Head of caudate nucleus (tissue), 42 donors: ENCODE results near the gene PLPP7.
"Not testable (repeated sequence)": the region's sequence is repeated elsewhere in the genome, so short reads cannot be mapped to it uniquely, and the experiment has no call there.

Experiments used
- DNase-seq, 42 donors: peaks; one replicate each; pipeline versions ENCODE4 v3.0.0 to v3.0.0-alpha.2; 2020 to 2021; ENCODE audit warnings: mixed read lengths in 7 of 42
- intact Hi-C: fragments of 100-400 bp; cut with DNase I; formaldehyde crosslinking; loops from one replicate; pipeline ENCODE4 v1.15.0; 2022

Gene PLPP7

GRCh38 chr9:131263701-131264100 is 25.8 kb upstream of the PLPP7 start:
- intact Hi-C loops, result no loop called here
- DNase-seq, result no peak

GRCh38 chr9:131264231-131264630 is 25.3 kb upstream of the PLPP7 start:
- intact Hi-C loops, result no loop called here
- DNase-seq, result no peak

GRCh38 chr9:131266266-131267229 is 23.0 kb upstream of the PLPP7 start:
- peak in 15 of 42 donors; percentile 43 to 75 (median 60) for DNase-seq
- intact Hi-C loops, result no loop called here

- intact Hi-C loops, result no loop called here
- DNase-seq, result peak in 25 of 42 donors; percentile 46 to 74 (median 60)
Observed at GRCh38 chr9:131270171-131271015, 19.1 kb upstream of the PLPP7 start.

- DNase-seq, intact Hi-C loops: not testable (repeated sequence)
Observed at GRCh38 chr9:131271016-131271273, 18.6 kb upstream of the PLPP7 start.

- intact Hi-C loops, result no loop called here
- DNase-seq, result peak in 38 of 42 donors; percentile 49 to 93 (median 73)
Observed at GRCh38 chr9:131271506-131271931, 18.0 kb upstream of the PLPP7 start.

- intact Hi-C loops, result no loop called here
- DNase-seq, result no peak
Observed at GRCh38 chr9:131272212-131272611, 17.3 kb upstream of the PLPP7 start.

GRCh38 chr9:131273146-131273855 is 16.2 kb upstream of the PLPP7 start:
- intact Hi-C loops, result no loop called here
- peak in 1 of 42 donors; percentile 24 for DNase-seq

- no peak for DNase-seq
Observed at GRCh38 chr9:131273856-131274673, 15.5 kb upstream of the PLPP7 start.

GRCh38 chr9:131274674-131275331 is 14.7 kb upstream of the PLPP7 start:
- DNase-seq, result peak in 8 of 42 donors; percentile 36 to 60 (median 50)
- intact Hi-C loops, result no loop called here

More at GRCh38 chr9:131273856-131274673, 15.5 kb upstream of the PLPP7 start:
- intact Hi-C loops, result no loop called here

- no peak for DNase-seq
- intact Hi-C loops, result no loop called here
Observed at GRCh38 chr9:131275332-131276093, 14.0 kb upstream of the PLPP7 start.

- intact Hi-C loops, result no loop called here
- DNase-seq, result peak in 17 of 42 donors; percentile 29 to 74 (median 45)
Observed at GRCh38 chr9:131276094-131276888, 13.2 kb upstream of the PLPP7 start, which contains the start of gene FAM78A. Gene FAM78A (minus strand): TSS chr9:131276510. CDS start chr9:131276179, 331 bp downstream.

GRCh38 chr9:131276891-131277286 is 12.6 kb upstream of the PLPP7 start:
- intact Hi-C loops, result no loop called here

GRCh38 chr9:131277287-131277909 is 12.1 kb upstream of the PLPP7 start:
- DNase-seq, result peak in 2 of 42 donors; percentile 36 to 42
- intact Hi-C loops, result no loop called here

More at GRCh38 chr9:131276891-131277286, 12.6 kb upstream of the PLPP7 start:
- DNase-seq, result no peak

GRCh38 chr9:131277910-131278701 is 11.4 kb upstream of the PLPP7 start:
- intact Hi-C loops, result no loop called here

More at GRCh38 chr9:131277910-131278701, 11.4 kb upstream of the PLPP7 start:
- DNase-seq, result peak; percentile 76 to 97 (median 91)
